Measurements from ENCODE around the gene BCAN.

Gene BCAN

GRCh38 chr1:156663178-156663577 lies 21.3 kb downstream of the BCAN start:
- no peak for DNase-seq

GRCh38 chr1:156664046-156664766 lies 22.3 kb downstream of the BCAN start:
- DNase-seq = no peak

GRCh38 chr1:156664767-156665411 lies 23.0 kb downstream of the BCAN start:
- DNase-seq = peak; percentile 18

- DNase-seq = no peak
Measured at GRCh38 chr1:156665539-156665938, 23.6 kb downstream of the BCAN start.

DNA sequence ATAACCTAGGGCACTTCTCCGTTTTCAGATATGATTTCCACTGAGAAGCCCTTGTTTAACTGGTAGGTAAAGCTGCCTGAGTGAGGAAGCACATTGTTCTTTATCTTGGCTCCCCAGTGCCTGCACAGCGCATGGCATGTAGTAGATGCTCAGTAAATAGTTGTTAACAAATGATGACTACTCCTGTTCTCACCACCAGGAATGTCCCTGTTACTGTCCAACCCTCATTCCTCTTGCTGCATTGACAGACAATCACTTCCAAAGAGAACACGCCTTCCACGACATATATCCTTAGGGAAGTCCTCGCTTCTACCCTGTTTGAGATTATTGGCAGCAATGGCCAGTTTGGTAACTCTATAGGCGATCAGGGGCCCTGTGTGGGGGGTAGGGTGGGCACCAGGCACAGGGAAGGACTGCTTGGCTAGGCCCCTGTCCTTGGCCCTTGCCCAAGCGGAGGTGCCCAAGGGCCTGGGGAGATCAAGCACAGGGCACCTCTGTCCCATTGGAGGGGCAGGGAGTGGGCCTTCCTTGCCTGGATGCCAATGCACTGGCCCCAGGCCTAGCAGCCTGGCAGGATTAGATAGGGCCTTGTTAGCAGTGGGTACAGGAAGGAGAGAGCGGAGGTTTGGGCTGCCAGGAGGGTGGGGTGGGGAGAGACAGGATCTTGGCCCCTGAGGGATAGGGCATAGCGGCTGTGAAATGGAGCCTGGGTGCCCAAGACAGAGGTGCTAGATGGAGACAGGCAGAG lies 25.1 kb downstream of the BCAN start:
- DNase-seq = no peak

- DNase-seq = no peak
Measured at GRCh38 chr1:156667610-156667967, 25.7 kb downstream of the BCAN start.

DNA sequence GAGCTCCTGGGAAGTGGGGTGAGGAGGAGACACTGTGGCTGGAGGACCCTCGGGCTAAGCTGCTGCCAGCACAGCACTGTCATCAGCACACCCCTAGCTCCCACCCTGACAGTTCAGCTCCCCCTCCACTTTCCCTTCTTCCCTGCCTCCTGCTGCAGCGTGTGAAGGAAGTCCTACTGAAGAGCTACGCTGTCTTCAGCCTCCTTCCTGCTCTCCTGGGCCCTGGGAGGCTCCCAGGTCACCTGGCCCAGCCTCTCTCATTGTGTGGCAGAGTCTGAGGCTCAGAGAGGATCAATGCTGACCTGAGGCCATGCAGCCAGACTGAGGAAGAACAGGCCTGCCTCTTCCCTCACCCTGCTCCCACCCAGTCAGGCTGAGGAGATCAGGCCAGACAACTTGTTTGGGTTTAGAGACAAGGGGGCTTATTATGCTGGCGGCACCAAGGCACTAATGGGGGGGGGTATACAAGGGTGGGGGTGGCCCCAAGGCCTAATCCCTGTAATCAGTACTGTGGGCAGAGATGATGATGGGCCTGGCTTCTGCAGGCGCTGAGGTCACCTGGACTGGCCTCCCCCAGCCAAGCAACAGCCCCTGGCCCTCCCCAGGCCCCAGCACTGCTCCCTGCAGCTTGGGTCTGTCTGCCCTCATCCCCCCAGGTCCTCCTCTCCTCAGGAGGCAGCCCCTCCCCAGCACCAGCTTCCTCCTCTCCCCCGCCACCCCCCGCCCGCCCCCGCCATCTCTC lies 26.2 kb downstream of the BCAN start:
- no peak for DNase-seq

DNA sequence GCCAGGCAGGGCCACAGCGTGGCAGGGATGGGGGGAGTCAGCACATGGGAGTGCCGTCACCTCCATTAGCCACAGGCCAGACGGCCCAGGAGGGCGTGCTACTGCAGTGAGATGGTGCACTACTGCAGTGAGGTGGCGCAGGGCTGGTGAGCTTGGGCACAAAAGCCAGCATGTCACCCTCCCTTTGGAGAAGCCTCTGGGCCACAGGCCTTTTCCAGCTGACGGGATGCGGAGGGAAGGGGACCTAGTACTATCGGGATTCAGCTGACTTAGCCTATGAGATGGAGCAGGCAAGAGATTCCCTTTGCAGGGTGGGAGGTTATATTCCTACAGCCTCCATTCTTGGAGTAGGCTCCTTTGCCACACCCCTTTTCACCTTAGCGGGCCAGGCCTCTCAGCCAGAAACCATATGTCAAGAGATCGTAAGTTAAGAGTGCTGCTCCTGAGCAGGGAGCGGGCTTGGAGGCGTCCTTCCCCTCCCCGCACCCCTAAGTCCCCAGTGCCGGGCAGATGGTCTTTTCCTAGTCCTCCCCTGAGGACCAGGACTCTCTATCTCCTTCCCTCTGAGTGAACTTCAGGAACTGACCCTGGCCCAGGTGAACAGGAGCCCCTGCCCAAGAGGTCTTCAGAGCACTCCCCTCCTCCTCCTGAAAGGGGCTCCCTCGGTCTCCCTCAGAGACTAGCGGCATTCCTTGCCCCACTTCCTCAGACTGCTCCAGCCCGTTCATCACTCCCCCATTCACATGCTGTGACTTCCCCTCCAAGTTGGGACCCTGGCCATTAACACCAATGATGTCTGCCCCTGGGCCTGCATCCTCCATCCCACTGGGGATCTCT lies 27.1 kb downstream of the BCAN start:
- no peak for DNase-seq

GRCh38 chr1:156669794-156670193 lies 27.9 kb downstream of the BCAN start:
- no peak for DNase-seq

DNA sequence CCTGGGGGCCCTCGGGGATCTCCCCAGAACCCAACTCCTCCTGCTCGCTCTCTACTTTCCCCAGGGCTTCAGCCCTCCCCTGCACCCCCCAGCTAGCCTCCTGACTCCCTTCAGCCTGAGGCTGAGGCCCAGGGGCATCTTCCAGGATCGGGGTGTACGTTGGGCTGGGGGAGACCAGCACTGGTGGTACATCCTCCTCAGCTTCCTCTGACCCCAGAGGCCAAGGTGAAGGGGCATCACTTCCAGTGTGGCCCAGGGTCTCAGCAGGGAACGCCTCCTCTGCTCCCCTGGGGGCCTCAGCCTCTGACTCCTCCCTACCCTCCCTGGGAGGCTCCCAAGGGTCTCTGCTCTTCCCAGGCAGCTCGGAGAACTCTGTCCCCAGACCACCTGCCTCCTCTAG lies 28.4 kb downstream of the BCAN start:
- DNase-seq = no peak

DNA sequence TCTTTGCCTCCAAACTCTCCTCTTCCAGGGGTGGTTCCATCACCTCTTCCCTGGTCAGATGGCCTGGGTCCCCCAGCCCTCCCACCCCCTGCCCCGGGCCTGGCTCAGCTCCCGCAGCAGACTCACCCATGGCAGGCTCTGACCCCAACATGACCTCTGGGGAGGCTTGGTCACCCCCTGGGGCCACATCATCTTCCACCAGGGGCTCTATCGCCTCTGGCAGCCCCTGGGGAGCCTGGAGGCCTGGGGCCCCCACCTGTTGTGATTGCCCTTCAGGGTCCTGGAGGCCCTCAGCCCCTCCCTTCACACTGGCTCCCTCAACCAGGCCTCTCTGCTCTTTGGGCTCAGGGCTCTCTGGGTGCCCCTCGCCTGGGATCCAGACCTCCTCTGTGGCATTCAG lies 28.9 kb downstream of the BCAN start:
- no peak for DNase-seq

GRCh38 chr1:156671804-156672203 lies 29.9 kb downstream of the BCAN start:
- no peak for DNase-seq

- DNase-seq = no peak
Measured at GRCh38 chr1:156673387-156674121, 31.6 kb downstream of the BCAN start.

DNA sequence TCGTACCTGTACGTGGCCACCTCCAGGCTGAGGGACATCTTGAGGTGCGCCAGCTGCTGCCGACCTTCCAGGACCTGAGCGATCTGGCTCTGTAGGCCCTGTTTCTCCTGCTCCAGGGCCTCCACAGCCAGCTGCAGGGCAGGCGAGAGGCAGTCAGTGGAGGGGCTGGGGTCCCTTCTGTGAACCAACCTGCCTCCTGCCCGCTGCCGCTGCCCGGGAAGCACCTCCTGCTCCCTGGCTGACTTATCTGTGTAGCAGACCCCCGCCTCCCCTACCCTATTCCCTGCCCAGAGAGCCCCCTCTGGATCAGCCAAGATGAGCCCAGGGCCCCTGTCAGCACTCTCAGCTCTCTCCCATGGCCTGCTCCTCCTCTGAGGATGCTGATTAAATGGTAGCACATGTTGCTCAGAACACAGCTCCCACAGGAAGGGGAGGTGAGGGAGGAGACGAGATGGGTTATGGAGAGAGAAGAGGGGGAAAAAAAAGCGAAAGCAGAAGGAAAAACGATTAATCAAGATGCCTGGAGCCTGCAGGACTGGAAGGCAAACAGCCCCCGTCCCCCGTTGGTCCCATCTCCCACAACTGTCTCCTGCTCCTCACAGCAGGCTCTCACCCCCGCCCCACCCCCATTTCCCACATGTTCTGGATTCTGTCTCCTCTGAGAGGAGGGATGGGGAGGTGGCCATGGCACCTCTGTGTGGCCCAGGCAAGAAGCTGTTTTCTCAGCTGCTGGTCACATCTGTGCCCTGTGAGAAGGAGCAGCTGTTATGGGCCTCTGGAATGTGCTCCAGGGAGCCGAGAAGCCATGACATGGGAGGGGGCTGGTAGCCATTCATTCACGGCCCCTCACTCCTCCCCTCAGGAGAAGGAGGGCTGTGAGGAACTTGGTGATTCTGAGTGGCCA lies 33.5 kb downstream of the BCAN start:
- no peak for DNase-seq

DNA sequence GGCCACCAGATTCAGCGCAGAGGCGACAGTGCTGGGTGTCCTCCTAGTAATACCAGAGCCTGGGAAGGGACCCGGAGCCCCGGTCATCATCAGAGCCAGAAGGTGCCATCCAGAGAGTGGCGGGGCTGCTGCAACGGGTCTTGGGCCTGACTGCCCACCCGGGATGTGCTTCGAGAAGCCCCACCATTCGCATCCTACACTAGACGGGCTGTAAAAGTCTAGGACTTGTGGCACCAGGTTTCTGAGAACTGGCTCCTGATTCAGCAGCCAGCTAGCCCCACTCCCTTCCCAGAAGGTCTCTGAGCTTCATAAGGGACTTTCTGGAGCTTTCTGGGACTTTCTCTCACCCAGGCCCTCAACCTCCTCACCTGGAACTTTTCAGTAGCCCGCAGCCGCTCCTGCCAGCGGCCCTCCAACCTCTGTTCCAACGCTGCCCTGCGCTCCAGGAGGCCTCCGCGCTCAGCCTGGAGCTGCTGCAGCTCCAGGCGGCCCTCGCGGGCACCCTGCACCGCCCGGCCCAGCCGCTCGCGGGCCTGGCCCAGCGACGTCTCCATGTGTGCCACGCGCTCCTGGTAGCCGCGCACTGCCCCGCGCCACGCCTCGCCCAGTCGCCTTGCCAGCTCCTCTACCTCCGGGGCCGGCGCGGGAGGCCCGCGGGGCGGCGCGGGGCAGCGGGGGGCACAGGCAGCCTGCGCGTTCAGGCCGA lies 34.4 kb downstream of the BCAN start:
- DNase-seq = no peak

DNA sequence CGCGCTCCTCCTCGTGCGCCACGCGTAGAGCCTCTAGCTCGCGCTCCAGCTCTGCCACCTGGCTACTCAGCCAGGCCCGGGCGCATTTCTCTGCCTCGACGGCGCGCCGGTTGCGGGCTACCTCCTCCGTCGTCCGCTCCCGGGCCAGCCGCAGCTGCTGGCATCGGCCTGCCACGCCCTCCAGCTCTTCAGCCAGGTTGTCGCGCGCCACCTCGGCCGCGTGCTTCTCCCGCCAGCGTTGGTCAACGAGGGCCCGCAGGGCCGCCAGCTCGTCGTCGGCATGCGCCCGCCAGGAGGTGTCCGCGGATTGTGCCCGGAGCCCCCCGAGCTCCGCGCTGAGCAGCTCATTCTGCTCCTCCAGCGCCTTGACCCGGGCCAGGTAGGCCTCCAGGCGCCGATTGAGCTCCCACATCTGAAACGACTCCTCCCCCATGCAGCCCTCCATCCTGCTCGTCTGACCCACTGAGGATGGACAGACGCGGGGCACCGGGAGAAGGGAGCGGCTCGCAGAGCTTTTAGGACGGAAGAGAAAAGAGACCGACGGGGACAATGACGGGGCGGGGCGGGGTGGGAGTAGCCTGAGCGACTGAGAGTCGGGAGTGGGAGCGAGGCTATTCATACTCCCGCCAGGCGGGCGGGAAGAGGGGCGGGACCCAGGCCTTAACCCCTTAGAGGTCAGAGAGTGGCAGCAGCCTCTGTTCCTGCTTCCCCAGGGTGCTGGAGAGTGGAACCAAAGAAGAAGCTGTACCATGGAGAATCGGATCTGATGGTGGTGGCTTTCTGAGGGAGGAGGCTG lies 35.1 kb downstream of the BCAN start, which contains the start of gene NES:
TSS of gene NES (minus strand) at position 588 of the 796 bp plus-strand sequence. CDS start at position 445, 143 bp downstream.
- DNase-seq = no peak

DNA sequence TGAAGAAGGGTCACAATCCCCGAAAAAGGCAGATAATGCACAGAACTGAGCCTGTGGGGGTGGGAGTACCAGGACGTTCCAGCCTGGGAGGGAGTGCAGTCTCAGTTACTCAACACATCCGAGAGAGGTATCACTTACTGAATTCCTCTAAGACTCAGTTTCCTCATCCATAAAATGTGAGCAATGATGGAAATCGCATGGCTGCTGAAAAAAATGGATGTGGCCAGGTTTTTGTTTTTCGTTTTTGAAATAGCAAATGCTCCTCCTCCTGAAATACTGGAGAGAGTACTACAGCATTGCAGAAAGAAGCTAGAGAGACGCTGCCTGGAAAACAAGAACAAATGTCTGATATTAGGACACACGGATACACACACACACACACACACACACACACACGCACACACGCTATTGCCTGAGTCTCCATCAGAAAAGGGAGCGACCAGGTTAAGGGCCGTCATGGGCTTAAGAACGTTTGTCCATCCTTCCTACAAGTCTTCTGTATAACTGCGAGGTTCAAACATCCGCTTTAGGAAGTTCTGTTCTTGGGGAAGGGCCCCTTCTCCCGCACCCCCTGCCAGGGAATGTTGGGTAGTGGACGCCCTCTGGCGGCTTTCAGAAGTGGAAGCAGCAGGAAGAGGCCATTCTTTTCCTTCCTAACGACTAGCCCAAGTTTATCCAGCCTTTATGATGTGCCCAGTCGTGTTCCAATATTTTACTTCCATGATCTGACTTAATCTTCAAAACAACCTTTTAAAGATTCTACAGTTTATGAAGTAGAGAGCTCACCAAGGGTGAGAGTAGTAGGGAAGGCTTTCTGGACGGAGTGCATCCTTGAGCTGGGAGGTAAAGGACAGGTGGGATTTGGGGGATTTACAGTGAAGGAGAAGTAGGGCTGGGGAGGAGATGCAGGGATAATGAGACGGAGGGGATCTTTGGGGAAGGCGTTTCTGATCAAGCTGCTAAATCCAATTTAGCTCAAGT lies 36.0 kb downstream of the BCAN start:
- DNase-seq = peak; percentile 41

GRCh38 chr1:156680056-156680455 lies 38.1 kb downstream of the BCAN start:
- DNase-seq = no peak

All from CD4-positive, alpha-beta T cell treated with Interferon gamma for 1 hour (primary cell).